Stimulated activated naive B cell treated with anti-CD40 and anti-IgM and Interleukin-4, amounts not matched to agents 10 μg/mL and 1 μg/mL and 100 μg/mL, for 72 hours (primary cell): ENCODE results near the gene ANK3.

Experiments used
- ATAC-seq, 2 donors: fragments of 150-1000 bp; cut with Tn5 transposase; replicated peaks; 2 replicates each; pipeline ENCODE4 v1.10.0; 2021; ENCODE audit warnings: moderate library complexity in 1 of 2
- DNase-seq: peaks from one replicate; pipeline ENCODE4 v3.0.0; 2021
- H3K27ac Mint-ChIP-seq: one replicate; pipeline ENCODE4 v1.8.0; 2022; ENCODE audit warnings: mild to moderate bottlenecking, mixed read lengths
- H3K27me3 Mint-ChIP-seq, 2 donors: one replicate each; pipeline ENCODE4 v1.8.0; 2022; ENCODE audit warnings: mixed read lengths in 2 of 2
- H3K36me3 Mint-ChIP-seq, 2 donors: one replicate each; pipeline ENCODE4 v1.8.0; 2022; ENCODE audit warnings: mixed read lengths in 2 of 2, mild to moderate bottlenecking in 1 of 2
- H3K4me1 Mint-ChIP-seq, 2 donors: one replicate each; pipeline ENCODE4 v1.8.0; 2022; ENCODE audit warnings: mixed read lengths in 2 of 2, mild to moderate bottlenecking in 1 of 2
- H3K4me3 Mint-ChIP-seq, 2 donors: one replicate each; pipeline ENCODE4 v1.8.0; 2022; ENCODE audit warnings: mild to moderate bottlenecking in 2 of 2, mixed read lengths in 2 of 2, moderate library complexity in 1 of 2
- H3K9me3 Mint-ChIP-seq, 2 donors: one replicate each; pipeline ENCODE4 v1.8.0; 2022; ENCODE audit warnings: mixed read lengths in 2 of 2, mild to moderate bottlenecking in 1 of 2

ANK3 gene

DNA sequence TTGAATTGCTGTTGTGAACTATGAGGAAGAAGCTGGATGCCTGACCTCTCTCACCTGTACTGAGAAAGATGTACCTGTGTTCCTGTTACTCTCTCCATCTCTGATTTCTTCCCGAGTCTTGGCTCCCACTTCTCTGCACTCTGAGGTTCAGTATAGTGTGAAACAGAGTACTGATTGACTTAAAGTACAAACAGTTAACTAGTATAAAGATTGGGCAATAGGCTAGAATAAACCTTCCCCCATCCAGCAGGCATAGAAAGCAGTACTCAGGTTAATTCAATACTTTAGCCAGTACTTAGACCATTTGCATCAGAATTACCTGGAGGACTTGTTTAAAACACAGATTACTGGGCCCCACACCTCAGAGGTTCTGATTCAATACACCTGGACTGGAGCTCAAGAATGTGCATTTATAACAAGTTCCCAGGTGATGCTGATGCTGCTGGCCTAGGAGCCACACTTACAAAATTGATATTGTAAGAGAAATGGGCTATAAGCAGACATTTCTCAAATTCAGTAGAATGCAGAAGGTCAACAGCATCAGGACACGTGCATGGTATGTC is 51.6 kb downstream of the ANK3 start:
- DNase-seq (no peak), ATAC-seq (no peak)
- no peaks in the 10 kb centered on the region for H3K9me3 Mint-ChIP-seq
- no peaks in the 10 kb centered on the region for H3K36me3 Mint-ChIP-seq
- H3K27ac Mint-ChIP-seq, result no peak overlapping the region
- peaks cover 2 to 5% of the 10 kb centered on the region in 2 donors for H3K4me1 Mint-ChIP-seq
- H3K27me3 Mint-ChIP-seq, result peaks cover 0 to 6% of the 10 kb centered on the region in 2 donors
- no peak overlapping the region for H3K4me3 Mint-ChIP-seq

DNA sequence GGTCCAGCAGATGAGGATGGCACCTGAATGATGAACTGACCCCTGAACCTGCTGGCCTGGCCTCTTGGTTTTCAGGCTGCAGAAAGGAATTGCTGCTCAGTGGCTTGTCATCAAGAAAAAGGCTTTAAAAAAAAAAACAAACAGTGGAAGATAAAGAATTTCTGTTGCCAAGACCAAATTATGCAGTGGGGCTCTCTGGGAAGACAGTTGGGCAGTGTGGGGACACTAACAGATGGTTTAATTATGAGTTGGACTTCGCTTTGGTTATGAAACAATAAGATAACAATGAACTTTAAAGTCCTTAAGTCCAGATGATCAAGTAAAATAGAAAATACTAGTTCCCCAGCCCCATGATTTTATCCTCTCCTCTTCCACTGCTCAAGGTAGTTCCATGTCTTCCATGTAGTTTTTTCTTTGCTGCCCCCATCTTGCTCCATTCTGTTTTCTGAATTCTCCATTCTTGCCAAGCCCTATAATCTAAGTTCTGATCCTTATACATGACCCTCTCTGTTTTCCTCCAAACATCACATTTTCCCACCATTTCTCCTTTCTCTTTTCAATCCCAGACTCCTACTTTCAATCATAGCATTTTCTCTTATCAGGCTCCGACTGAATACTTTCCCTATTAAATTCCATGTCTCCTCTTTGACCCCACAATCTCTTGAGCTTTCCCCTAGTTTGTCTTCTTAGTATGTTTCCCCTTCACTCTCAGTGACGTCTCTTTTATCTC is 52.6 kb downstream of the ANK3 start:
- H3K4me1 Mint-ChIP-seq, result peaks cover 2 to 5% of the 10 kb centered on the region in 2 donors
- ATAC-seq, result no peak
- no peak overlapping the region for H3K27ac Mint-ChIP-seq
- H3K9me3 Mint-ChIP-seq, result no peaks in the 10 kb centered on the region
- DNase-seq, result no peak
- H3K27me3 Mint-ChIP-seq, result peaks cover 0 to 6% of the 10 kb centered on the region in 2 donors
- no peaks in the 10 kb centered on the region for H3K36me3 Mint-ChIP-seq
- no peak overlapping the region for H3K4me3 Mint-ChIP-seq

DNA sequence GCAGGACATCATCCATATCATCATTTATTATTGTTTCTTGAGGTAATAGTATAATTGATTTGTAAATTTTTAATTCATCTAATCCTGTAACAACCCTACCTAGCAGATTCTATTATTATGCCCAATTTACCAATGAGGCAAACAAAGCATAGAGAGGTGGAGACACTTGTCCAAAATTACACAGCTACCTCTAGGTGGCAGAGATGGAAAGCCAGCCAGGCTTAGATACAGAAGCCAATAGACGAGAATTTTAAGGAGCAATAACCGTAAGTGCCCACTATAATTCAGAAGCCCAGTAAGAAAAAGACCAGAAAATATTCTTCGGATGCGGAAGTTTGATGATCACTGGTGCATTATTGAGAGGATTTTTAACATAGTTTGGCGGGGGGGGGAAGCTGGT is 54.0 kb downstream of the ANK3 start:
- peaks cover 0 to 6% of the 10 kb centered on the region in 2 donors for H3K27me3 Mint-ChIP-seq
- no peak overlapping the region for H3K4me3 Mint-ChIP-seq
- DNase-seq, result no peak
- ATAC-seq, result peak in 1 of 2 donors; percentile 53
- H3K4me1 Mint-ChIP-seq, result no peaks in the 10 kb centered on the region
- no peaks in the 10 kb centered on the region for H3K9me3 Mint-ChIP-seq
- H3K36me3 Mint-ChIP-seq, result no peaks in the 10 kb centered on the region
- no peak overlapping the region for H3K27ac Mint-ChIP-seq

DNA sequence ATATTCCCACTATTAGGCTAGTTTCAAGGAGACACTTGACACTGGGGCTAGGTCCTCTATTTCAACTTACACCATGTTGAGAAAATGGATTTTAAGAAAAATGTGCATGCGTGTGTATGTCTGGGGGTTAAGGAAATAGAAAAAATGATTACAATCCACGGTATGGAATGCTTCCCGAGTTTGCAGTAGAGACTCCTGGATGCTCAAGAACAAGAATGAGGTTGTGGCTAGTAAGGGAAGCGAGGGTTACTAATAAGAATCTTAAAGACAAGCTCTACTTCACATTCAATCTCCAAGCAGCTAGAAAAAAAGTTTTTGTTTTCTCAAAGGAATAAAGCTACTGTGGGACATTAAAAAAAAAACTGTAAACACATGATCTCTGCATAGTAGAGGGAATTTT is 54.7 kb downstream of the ANK3 start:
- H3K9me3 Mint-ChIP-seq, result peaks cover under 1 to 1% of the 10 kb centered on the region in 2 donors
- DNase-seq (no peak), ATAC-seq (no peak)
- no peak overlapping the region for H3K27ac Mint-ChIP-seq
- no peaks in the 10 kb centered on the region for H3K36me3 Mint-ChIP-seq
- no peak overlapping the region for H3K4me3 Mint-ChIP-seq
- H3K27me3 Mint-ChIP-seq, result peaks cover 0 to 6% of the 10 kb centered on the region in 2 donors
- no peaks in the 10 kb centered on the region for H3K4me1 Mint-ChIP-seq

DNA sequence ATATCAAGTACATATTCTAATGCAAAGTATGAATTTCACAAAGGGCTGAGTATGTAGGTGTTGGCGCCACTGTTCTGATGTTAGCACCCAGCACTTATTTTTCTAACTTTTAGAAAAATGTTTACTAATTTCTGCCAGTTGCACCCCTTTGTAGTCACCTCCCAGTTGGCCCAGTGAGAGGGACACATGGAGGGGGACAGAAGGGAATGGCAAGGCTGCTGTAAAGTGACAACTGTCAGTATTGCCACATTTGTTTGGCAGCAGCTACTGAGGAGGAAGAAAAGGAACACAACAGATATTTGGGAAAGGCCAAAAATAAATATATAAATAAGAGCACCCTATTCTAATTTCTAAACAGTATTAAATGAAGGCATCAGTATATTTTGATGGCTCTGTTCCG is 57.3 kb downstream of the ANK3 start:
- H3K36me3 Mint-ChIP-seq, result no peaks in the 10 kb centered on the region
- peaks cover 4 to 9% of the 10 kb centered on the region in 2 donors for H3K9me3 Mint-ChIP-seq
- no peak overlapping the region for H3K27ac Mint-ChIP-seq

DNA sequence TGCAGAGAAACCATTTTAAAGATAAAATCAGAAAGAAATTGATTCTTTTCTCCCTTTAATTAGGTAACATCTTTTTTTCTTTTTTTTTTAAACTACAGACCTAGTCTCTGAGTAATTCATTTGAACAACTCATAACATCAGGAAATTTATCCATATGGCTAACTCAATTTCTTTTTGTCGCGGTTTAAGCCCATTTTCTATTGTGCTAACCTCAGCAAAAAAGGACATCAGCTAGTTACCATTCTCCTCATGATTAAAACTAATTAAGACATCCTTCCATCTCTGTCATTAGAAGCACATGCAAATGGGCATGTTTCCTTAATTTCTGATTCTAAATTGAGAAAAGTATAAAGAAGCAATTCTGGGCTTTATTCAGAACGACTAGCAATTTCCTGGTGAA is 57.8 kb downstream of the ANK3 start:
- Mint-ChIP-seq H3K4me3 (no peak overlapping the region), H3K27me3 (no peaks in the 10 kb centered on the region), H3K27ac (no peak overlapping the region), H3K9me3 (peaks cover 4 to 9% of the 10 kb centered on the region in 2 donors), H3K36me3 (no peaks in the 10 kb centered on the region), H3K4me1 (no peaks in the 10 kb centered on the region)
- no peak for DNase-seq
- no peak for ATAC-seq

More for the DNA sequence above, 57.3 kb downstream of the ANK3 start:
- ATAC-seq, result no peak
- no peak for DNase-seq
- peaks cover 0 to 4% of the 10 kb centered on the region in 2 donors for H3K27me3 Mint-ChIP-seq
- no peak overlapping the region for H3K4me3 Mint-ChIP-seq
- no peaks in the 10 kb centered on the region for H3K4me1 Mint-ChIP-seq

DNA sequence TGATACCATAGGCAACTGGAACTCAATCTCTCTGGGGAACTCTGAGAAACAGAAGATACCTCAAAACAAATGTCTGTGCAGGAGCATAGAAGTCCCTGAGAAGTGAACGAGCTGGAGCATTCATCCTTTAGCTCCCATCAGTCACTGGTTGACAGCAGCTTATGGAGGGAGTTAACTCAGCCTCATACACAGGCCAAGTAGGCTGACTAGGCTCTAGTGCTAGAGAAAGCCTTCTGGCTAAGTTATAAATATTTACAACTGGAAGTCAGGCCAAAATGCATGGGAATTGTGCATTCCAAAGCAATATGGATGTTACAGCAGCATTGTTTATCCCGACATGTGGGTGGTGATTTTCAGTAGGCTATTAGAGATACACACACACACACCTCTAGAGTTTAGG is 66.5 kb downstream of the ANK3 start:
- H3K36me3 Mint-ChIP-seq, result no peaks in the 10 kb centered on the region
- ATAC-seq, result no peak
- DNase-seq, result no peak
- H3K4me3 Mint-ChIP-seq, result no peak overlapping the region
- no peaks in the 10 kb centered on the region for H3K4me1 Mint-ChIP-seq
- peaks cover 0 to 3% of the 10 kb centered on the region in 2 donors for H3K9me3 Mint-ChIP-seq
- H3K27me3 Mint-ChIP-seq, result no peaks in the 10 kb centered on the region
- no peak overlapping the region for H3K27ac Mint-ChIP-seq

DNA sequence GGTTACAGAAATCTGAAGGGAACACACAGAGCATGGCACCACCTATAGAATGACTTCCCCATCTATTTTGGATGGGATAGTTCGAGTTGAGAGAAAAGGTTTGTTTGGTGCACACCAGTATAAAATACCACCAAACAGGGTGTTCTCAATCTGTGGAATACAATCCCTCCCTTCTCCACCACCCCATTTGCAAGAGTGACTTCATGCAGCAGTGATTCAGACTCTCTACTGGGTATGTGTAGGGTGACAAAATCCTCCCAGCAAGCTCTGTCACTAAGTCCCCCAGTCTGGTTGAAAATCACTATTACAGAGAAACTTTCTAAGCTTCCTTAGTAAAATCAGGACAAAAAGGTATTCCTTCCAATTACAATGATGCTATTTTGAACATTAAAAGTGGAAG is 69.0 kb downstream of the ANK3 start:
- H3K4me1 Mint-ChIP-seq, result no peaks in the 10 kb centered on the region
- no peak overlapping the region for H3K27ac Mint-ChIP-seq
- no peak for ATAC-seq
- DNase-seq, result no peak
- H3K4me3 Mint-ChIP-seq, result no peak overlapping the region
- no peaks in the 10 kb centered on the region for H3K27me3 Mint-ChIP-seq
- H3K36me3 Mint-ChIP-seq, result no peaks in the 10 kb centered on the region
- H3K9me3 Mint-ChIP-seq, result peaks cover 0 to under 1% of the 10 kb centered on the region in 2 donors

DNA sequence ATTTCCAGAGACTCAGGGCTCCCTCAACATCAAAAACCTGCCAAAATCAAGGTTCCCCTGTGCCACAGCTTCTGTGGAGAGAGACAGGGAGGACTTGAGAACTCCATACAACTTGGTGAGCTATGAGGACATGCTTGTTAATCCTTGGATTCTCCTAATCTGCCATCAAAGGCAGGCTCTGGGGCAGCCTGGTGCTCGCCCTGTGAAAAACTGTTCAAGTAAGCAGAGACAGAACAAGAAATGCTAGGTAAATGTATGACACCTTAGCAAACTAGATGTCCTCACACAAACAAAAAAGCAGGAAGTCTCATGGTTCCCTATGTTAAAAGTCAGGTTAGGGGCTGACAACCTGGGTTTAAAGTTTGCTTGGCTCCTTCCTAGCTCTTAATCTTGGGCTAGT is 73.6 kb downstream of the ANK3 start:
- no peak for DNase-seq
- Mint-ChIP-seq H3K9me3 (no peaks in the 10 kb centered on the region), H3K27ac (no peak overlapping the region), H3K36me3 (no peaks in the 10 kb centered on the region), H3K4me1 (peaks cover 2 to 5% of the 10 kb centered on the region in 2 donors), H3K4me3 (no peak overlapping the region), H3K27me3 (no peaks in the 10 kb centered on the region)
- no peak for ATAC-seq

DNA sequence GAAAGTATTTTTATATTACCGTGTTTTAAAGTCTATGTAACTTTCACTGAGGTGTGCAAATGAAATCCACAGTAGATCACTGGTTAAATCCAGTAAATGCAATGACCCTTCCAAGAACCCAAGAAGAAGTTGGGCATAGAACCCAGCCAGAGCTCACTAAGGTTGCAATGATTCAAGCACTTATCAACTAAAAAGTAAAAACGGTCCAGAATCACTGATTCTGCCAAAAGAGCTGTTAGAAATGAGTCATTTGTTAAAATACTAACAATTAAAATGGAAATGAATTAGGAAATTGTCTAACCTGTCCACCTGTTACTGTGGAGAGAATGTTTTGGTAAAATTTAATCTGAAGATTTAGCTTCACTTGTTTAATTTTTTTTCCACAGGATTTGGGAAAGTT is 74.4 kb downstream of the ANK3 start:
- Mint-ChIP-seq H3K9me3 (no peaks in the 10 kb centered on the region), H3K4me3 (no peak overlapping the region), H3K4me1 (peaks cover 2 to 5% of the 10 kb centered on the region in 2 donors), H3K27ac (no peak overlapping the region), H3K36me3 (no peaks in the 10 kb centered on the region), H3K27me3 (no peaks in the 10 kb centered on the region)
- no peak for DNase-seq
- no peak for ATAC-seq

DNA sequence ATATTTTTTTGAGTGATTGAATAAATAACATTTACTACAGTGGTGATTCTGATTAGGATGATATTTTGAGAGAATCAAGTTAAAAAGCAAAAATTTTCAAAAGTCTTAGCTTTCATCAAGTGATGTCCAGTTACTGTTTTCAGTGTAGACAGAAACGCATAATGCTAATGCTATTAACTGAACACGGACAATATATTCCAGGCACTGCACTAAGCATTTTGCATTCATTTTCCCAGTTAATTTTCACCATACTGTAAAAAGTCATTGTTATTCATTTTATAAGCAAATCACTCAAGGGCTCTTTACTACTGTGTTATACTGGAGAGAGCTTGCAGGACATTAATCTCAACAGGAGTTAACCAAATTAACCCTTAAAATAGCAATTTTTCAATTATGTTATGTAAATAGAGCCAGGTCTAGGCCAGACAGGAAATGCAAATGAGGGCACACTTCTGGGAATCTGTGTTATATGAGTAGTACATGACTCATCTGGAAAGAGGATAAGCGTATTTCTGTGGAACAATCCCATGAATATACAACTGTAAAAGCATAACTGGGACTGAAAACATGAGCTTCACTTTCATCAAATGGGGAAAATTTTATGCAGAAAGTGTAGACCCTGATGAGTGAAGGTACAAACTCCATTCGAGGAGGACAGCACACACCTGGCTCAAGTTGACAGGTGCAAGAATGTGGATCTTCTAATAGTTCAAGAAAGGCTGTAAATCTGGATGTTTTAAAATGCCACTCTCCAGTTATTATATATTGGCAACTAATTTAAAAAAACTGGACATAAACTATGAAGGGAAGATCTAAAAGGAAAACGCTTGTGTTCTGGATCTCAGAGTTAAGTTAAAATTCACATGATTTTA is 75.4 kb downstream of the ANK3 start:
- no peaks in the 10 kb centered on the region for H3K36me3 Mint-ChIP-seq
- peaks cover 2 to 5% of the 10 kb centered on the region in 2 donors for H3K4me1 Mint-ChIP-seq
- H3K27me3 Mint-ChIP-seq, result no peaks in the 10 kb centered on the region
- no peaks in the 10 kb centered on the region for H3K9me3 Mint-ChIP-seq
- no peak overlapping the region for H3K27ac Mint-ChIP-seq
- no peak overlapping the region for H3K4me3 Mint-ChIP-seq
- ATAC-seq (no peak), DNase-seq (no peak)

DNA sequence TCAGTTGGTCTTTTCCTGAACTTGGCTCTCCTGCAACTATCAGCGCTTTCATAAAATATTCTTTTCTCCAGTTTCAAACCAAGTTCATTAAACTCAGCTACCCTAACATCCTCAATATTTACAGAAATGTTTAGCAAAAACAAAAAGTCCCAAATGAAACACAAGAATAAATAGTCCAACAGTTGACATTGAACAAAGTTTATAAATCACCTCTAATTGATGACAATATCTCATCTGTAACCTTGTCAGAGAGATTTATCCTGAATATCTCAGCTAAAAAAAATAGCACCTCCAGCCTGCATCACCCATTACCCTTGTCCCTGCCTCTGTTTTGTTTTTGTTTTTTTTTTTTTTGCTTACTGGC is 76.1 kb downstream of the ANK3 start:
- no peaks in the 10 kb centered on the region for H3K9me3 Mint-ChIP-seq

DNA sequence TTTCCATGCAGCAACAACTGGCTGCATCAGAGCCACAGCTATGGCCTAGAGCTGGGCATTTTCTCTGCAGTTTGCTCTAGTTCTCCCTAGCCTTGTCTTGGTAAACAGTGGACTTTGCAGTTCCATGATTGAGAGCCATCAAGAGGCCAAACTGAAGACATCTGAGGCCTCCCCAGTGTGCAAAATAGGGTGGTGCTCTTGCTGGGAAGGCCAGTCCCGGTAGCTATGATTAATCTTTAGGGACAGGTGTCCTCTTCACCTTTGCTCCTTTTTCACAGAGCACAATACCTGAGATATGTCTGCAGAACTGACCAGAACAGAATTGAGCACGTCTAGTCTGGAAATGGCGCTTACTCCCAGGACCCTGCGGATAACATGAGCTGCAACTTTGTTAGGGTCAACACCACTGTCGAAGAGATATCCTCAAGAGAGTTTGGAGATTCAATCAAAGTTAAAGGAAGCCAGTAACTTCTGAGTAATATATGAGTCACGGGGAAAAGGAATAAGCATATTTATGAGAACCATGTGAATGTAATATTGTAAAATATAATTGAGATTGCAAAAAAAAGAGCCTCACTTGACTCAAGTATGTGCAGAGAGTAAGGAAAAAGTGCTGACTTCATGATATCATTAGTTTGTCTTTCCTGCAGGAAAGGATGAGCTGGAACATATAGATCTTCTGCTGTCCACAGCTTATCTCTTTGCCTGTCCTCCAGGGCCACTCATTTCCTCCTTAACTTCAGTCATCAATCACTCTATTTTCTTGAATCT is 76.7 kb downstream of the ANK3 start:
- ATAC-seq (no peak), DNase-seq (no peak)
- Mint-ChIP-seq H3K4me3 (no peak overlapping the region), H3K36me3 (no peaks in the 10 kb centered on the region), H3K9me3 (no peaks in the 10 kb centered on the region), H3K27me3 (no peaks in the 10 kb centered on the region), H3K27ac (no peak overlapping the region), H3K4me1 (peaks cover 2 to 5% of the 10 kb centered on the region in 2 donors)

More for the DNA sequence above, 76.1 kb downstream of the ANK3 start:
- peaks cover 2 to 5% of the 10 kb centered on the region in 2 donors for H3K4me1 Mint-ChIP-seq
- DNase-seq (no peak), ATAC-seq (no peak)
- H3K27ac Mint-ChIP-seq, result no peak overlapping the region
- H3K4me3 Mint-ChIP-seq, result no peak overlapping the region
- H3K36me3 Mint-ChIP-seq, result no peaks in the 10 kb centered on the region
- no peaks in the 10 kb centered on the region for H3K27me3 Mint-ChIP-seq

DNA sequence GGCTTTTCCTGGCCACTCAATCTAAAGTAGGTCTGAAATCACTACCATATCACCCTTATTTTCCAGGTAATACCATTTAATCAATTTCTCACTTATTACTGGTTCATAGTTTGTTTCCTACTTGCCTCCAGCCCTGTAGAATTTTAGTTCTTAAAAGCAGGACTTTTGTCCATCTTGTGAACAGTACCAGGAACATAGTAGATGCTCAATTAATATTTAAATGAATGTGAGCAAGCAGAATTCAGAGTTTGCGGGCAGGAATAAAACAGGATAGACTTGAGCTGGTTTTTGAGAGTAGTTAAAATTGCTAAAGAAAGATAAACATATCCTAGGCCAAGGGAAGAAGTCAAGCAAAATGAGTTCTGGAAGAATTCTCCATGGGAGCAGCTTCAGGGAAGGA is 77.9 kb downstream of the ANK3 start:
- H3K4me3 Mint-ChIP-seq, result no peak overlapping the region
- ATAC-seq (no peak), DNase-seq (no peak)
- peaks cover 2 to 5% of the 10 kb centered on the region in 2 donors for H3K4me1 Mint-ChIP-seq
- H3K27ac Mint-ChIP-seq, result no peak overlapping the region
- no peaks in the 10 kb centered on the region for H3K27me3 Mint-ChIP-seq
- no peaks in the 10 kb centered on the region for H3K36me3 Mint-ChIP-seq
- no peaks in the 10 kb centered on the region for H3K9me3 Mint-ChIP-seq
